ENCODE results near the gene AKAP1. TPM values are rescaled to one million over a fixed set of nuclear protein-coding genes. Genes with fewer than 3 reads are reported as not detected.

The AKAP1 gene
- polyA plus RNA-seq, 1 donor (not counting 4 experiments of a cell fraction or from before 2014, with no cell fraction given) = 24.1 TPM

- no peaks in the 10 kb centered on the region for H3K36me3 ChIP-seq (ENCODE audit: control insufficient read depth in 2 of 2, extremely low read depth in 1 of 2, insufficient read depth in 2 of 2, low read length in 2 of 2)
- H3K27ac ChIP-seq (ENCODE audit: control insufficient read depth, insufficient read depth, low read length) = no peak overlapping the region
- H3K79me2 ChIP-seq (ENCODE audit: control insufficient read depth, insufficient read depth, low read length) = no peaks in the 10 kb centered on the region
- no peaks in the 10 kb centered on the region for H4K20me1 ChIP-seq (ENCODE audit: control insufficient read depth, extremely low read depth, insufficient read depth, low read length)
- FAIRE-seq (no peak), DNase-seq (ENCODE audit: low read depth, low spot score) (no peak)
- TF ChIP-seq, protein P1, sequence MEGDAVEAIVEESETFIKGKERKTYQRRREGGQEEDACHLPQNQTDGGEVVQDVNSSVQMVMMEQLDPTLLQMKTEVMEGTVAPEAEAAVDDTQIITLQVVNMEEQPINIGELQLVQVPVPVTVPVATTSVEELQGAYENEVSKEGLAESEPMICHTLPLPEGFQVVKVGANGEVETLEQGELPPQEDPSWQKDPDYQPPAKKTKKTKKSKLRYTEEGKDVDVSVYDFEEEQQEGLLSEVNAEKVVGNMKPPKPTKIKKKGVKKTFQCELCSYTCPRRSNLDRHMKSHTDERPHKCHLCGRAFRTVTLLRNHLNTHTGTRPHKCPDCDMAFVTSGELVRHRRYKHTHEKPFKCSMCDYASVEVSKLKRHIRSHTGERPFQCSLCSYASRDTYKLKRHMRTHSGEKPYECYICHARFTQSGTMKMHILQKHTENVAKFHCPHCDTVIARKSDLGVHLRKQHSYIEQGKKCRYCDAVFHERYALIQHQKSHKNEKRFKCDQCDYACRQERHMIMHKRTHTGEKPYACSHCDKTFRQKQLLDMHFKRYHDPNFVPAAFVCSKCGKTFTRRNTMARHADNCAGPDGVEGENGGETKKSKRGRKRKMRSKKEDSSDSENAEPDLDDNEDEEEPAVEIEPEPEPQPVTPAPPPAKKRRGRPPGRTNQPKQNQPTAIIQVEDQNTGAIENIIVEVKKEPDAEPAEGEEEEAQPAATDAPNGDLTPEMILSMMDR (optimal IDR thresholded peaks at IDR 0.05 in 1 of 3, IDR thresholded peaks at IDR 0.05 in 1 of 3, conservative IDR thresholded peaks at IDR 0.05 in 1 of 3; ENCODE audit: extremely low read depth in 1 of 3, insufficient read depth in 2 of 3, low read length in 3 of 3) = no peak
- TF ChIP-seq EZH2 (IDR thresholded peaks at IDR 0.05; ENCODE audit: low read length) = no peak
- H3K9me1 ChIP-seq (ENCODE audit: control insufficient read depth, extremely low read depth, insufficient read depth, low read length) = no peaks in the 10 kb centered on the region
- dilution Hi-C loops (cut with MboI; ENCODE audit: extremely low pct_ligation_motif_present, low sequenced_read_pairs) = no loop called here
- H3K4me3 ChIP-seq (ENCODE audit: control insufficient read depth in 2 of 3, extremely low read depth in 1 of 3, insufficient read depth in 2 of 3, low read depth in 1 of 3, low read length in 3 of 3) = no peak overlapping the region
- no peak overlapping the region for H3K4me2 ChIP-seq (ENCODE audit: control insufficient read depth, extremely low read depth, insufficient read depth, low read depth, low read length)
- H2AFZ ChIP-seq (ENCODE audit: control insufficient read depth, low read length) = no peak overlapping the region
- H3K9ac ChIP-seq (ENCODE audit: control insufficient read depth, extremely low read depth, insufficient read depth, low read length) = no peak overlapping the region
- H3K4me1 ChIP-seq (ENCODE audit: control insufficient read depth, extremely low read depth, insufficient read depth, low read length) = no peaks in the 10 kb centered on the region
- no peaks in the 10 kb centered on the region for H3K27me3 ChIP-seq (ENCODE audit: control insufficient read depth, extremely low read depth, insufficient read depth, low read length)
- H3K9me3 ChIP-seq (ENCODE audit: control insufficient read depth, low read depth, low read length) = no peaks in the 10 kb centered on the region
Observed at GRCh38 chr17:57133486-57133885, 48.4 kb downstream of the AKAP1 start.

GRCh38 chr17:57135026-57135788, 50.2 kb downstream of the AKAP1 start:
- no peaks in the 10 kb centered on the region for H3K9me3 ChIP-seq (ENCODE audit: control insufficient read depth, low read depth, low read length)
- H3K27ac ChIP-seq (ENCODE audit: control insufficient read depth, insufficient read depth, low read length) = no peak overlapping the region
- H3K27me3 ChIP-seq (ENCODE audit: control insufficient read depth, extremely low read depth, insufficient read depth, low read length) = no peaks in the 10 kb centered on the region
- H3K4me3 ChIP-seq (ENCODE audit: control insufficient read depth in 2 of 3, extremely low read depth in 1 of 3, insufficient read depth in 2 of 3, low read depth in 1 of 3, low read length in 3 of 3) = no peak overlapping the region
- no peak overlapping the region for H2AFZ ChIP-seq (ENCODE audit: control insufficient read depth, low read length)
- H3K4me2 ChIP-seq (ENCODE audit: control insufficient read depth, extremely low read depth, insufficient read depth, low read depth, low read length) = no peak overlapping the region
- no peaks in the 10 kb centered on the region for H3K79me2 ChIP-seq (ENCODE audit: control insufficient read depth, insufficient read depth, low read length)
- H3K36me3 ChIP-seq (ENCODE audit: control insufficient read depth in 2 of 2, extremely low read depth in 1 of 2, insufficient read depth in 2 of 2, low read length in 2 of 2) = no peaks in the 10 kb centered on the region
- FAIRE-seq = no peak
- DNase-seq (ENCODE audit: low read depth, low spot score) = no peak
- dilution Hi-C loops (cut with MboI; ENCODE audit: extremely low pct_ligation_motif_present, low sequenced_read_pairs) = no loop called here
- H3K4me1 ChIP-seq (ENCODE audit: control insufficient read depth, extremely low read depth, insufficient read depth, low read length) = no peaks in the 10 kb centered on the region
- no peak overlapping the region for H3K9ac ChIP-seq (ENCODE audit: control insufficient read depth, extremely low read depth, insufficient read depth, low read length)
- TF ChIP-seq EZH2 (IDR thresholded peaks at IDR 0.05; ENCODE audit: low read length) = no peak
- TF ChIP-seq, protein P1 (optimal IDR thresholded peaks at IDR 0.05 in 1 of 3, IDR thresholded peaks at IDR 0.05 in 1 of 3, conservative IDR thresholded peaks at IDR 0.05 in 1 of 3; ENCODE audit: extremely low read depth in 1 of 3, insufficient read depth in 2 of 3, low read length in 3 of 3) = no peak
- H4K20me1 ChIP-seq (ENCODE audit: control insufficient read depth, extremely low read depth, insufficient read depth, low read length) = no peaks in the 10 kb centered on the region
- no peaks in the 10 kb centered on the region for H3K9me1 ChIP-seq (ENCODE audit: control insufficient read depth, extremely low read depth, insufficient read depth, low read length)
